BJ (cell line): ENCODE results near the gene RNF135. TPM values are rescaled to one million over a fixed set of nuclear protein-coding genes. Genes with fewer than 3 reads are reported as not detected.

ENCODE experiments used
- CTCF ChIA-PET: fragments of 350-600 bp; formaldehyde crosslinking; extraction: SDS; loops from one replicate; lab custom pipeline; 2021; ENCODE audit warnings: antibody characterized with exemption, inconsistent platforms; lab: Yijun Ruan, JAX
- POLR2A ChIA-PET: fragments of 300-600 bp; sonication (Branson Sonifier 250); formaldehyde crosslinking; extraction: SDS; loops from one replicate; lab custom pipeline; 2021; ENCODE audit warnings: antibody characterized with exemption; lab: Charles Lee
- DNase-seq: peaks from one replicate; pipeline ENCODE4 v3.0.0-alpha.2; 2011; ENCODE audit warnings: low read depth
- H3K27me3 ChIP-seq: 2 replicates; pipeline ENCODE4 v1.6.0; 2011; ENCODE audit warnings: low read length; ENCODE audit not compliant: control insufficient read depth, insufficient read depth
- H3K36me3 ChIP-seq: 2 replicates; pipeline ENCODE4 v1.5.1; 2011; ENCODE audit warnings: low read length; ENCODE audit not compliant: control insufficient read depth, insufficient read depth
- H3K4me3 ChIP-seq: 2 replicates; pipeline ENCODE4 v1.5.1; 2011; ENCODE audit warnings: low read depth, mild to moderate bottlenecking, control low read depth, low read length
- CTCF ChIP-seq: IDR thresholded peaks from 2 replicates; pipeline ENCODE4 v1.5.1; 2011; ENCODE audit warnings: low read depth, mild to moderate bottlenecking, control low read depth, inconsistent platforms, low read length, moderate library complexity; ENCODE audit not compliant: insufficient read depth
- polyA plus RNA-seq: library from polyadenylated mRNA; depleted of rRNA; stranded (reverse); fragments of >200 nt; gene quantifications from 2 replicates; pipeline ENCODE4 v1.2.3, GENCODE V29; 2011

RNF135 gene
- polyA plus RNA-seq, 1 experiment = 14.6 TPM

GRCh38 chr17:30947796-30948195 is 23.0 kb upstream of the RNF135 start:
- DNase-seq = no peak
- peaks cover 2% of the 10 kb centered on the region; the same call in 1 of the 2 replicates for H3K27me3 ChIP-seq
- H3K4me3 ChIP-seq = no peak overlapping the region
- no peaks in the 10 kb centered on the region for H3K36me3 ChIP-seq
- ChIA-PET POLR2A (no interaction called here), CTCF (no interaction called here)
- no peak for TF ChIP-seq CTCF

- POLR2A ChIA-PET = no interaction called here
- H3K4me3 ChIP-seq = no peak overlapping the region
- TF ChIP-seq CTCF = no peak
- H3K36me3 ChIP-seq = no peaks in the 10 kb centered on the region
- CTCF ChIA-PET = no interaction called here
- DNase-seq = no peak
- peaks cover 1% of the 10 kb centered on the region; the same call in 1 of the 2 replicates for H3K27me3 ChIP-seq
Observed at GRCh38 chr17:30950189-30950588, 20.6 kb upstream of the RNF135 start.

GRCh38 chr17:30950669-30951399 is 20.0 kb upstream of the RNF135 start:
- no peak for DNase-seq
- ChIA-PET CTCF (no interaction called here), POLR2A (no interaction called here)
- Histone ChIP-seq H3K4me3 (no peak overlapping the region), H3K27me3 (no peaks in the 10 kb centered on the region), H3K36me3 (no peaks in the 10 kb centered on the region)
- no peak for TF ChIP-seq CTCF

- no peaks in the 10 kb centered on the region for H3K27me3 ChIP-seq
- ChIA-PET CTCF (no interaction called here), POLR2A (no interaction called here)
- DNase-seq = no peak
- no peak overlapping the region for H3K4me3 ChIP-seq
- H3K36me3 ChIP-seq = no peaks in the 10 kb centered on the region
- TF ChIP-seq CTCF = no peak
Observed at GRCh38 chr17:30952638-30953393, 18.0 kb upstream of the RNF135 start.

GRCh38 chr17:30954046-30954830 is 16.6 kb upstream of the RNF135 start:
- POLR2A ChIA-PET = no interaction called here
- Histone ChIP-seq H3K4me3 (no peak overlapping the region), H3K36me3 (no peaks in the 10 kb centered on the region), H3K27me3 (no peaks in the 10 kb centered on the region)
- CTCF ChIA-PET = no interaction called here
- no peak for TF ChIP-seq CTCF
- DNase-seq = no peak
